Endometrial microvascular endothelial cells (primary cell): Measurements from ENCODE around the gene ANKHD1. TPM values are rescaled to one million over a fixed set of nuclear protein-coding genes. Genes with fewer than 3 reads are reported as not detected.
"Not testable (repeated sequence)": the region's sequence is repeated elsewhere in the genome, so short reads cannot be mapped to it uniquely, and the experiment has no call there.

Experiments used
- in situ Hi-C: cut with HindIII; loops from 2 replicates; pipeline ENCODE4 v1.10.0; 2017; ENCODE audit warnings: low sequenced_read_pairs, low pct_unique_long_range_greater_than_20kb; ENCODE audit errors: inconsistent ontology term
- total RNA-seq: library from RNA; depleted of rRNA; stranded (reverse); fragments of >200 nt; gene quantifications from one replicate; pipeline ENCODE4 v1.2.3, GENCODE V29; 2015; ENCODE audit errors: inconsistent ontology term

The ANKHD1 gene
- total RNA-seq, 1 donor from 2014 or later, result 41.5 TPM

GRCh38 chr5:140418862-140419520, 17.4 kb downstream of the ANKHD1 start:
- in situ Hi-C loops, result no loop called here

GRCh38 chr5:140420226-140420570, 18.6 kb downstream of the ANKHD1 start:
- in situ Hi-C loops, result no loop called here

DNA sequence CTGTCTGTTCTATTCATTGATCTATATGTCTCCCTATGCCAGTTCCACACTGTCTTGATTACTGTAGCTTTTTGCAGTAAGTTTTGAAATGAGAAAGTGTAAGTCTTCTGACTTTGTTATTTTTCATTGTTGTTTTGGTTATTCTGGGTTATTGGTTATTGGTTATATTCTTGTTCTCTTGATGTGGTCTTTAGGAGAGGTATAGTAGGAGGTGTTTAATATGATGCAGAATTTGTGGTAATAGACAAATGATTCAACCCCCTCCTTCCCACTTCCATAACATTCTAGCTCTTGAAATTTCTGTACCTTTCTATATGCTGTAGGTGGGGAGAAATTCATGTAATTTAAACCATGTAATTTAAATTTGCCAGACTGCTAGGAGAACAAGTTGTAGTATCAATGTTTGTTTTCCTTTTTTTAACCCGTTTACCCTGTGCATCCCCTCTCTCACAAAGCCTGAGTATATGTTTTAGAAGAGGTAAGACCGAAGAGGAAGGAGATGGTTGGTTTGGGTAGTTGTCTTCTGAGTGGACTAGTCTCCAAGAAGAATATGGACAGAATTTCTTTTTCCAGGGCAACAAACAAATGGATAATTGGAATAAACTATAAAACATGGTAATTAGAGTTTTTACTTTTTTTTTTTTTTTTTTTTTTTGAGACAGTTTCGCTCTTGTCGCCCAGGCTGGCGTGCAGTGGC, 19.2 kb downstream of the ANKHD1 start:
- in situ Hi-C loops, result no loop called here

GRCh38 chr5:140421375-140421774, 19.7 kb downstream of the ANKHD1 start:
- in situ Hi-C loops, result not testable (repeated sequence)

DNA sequence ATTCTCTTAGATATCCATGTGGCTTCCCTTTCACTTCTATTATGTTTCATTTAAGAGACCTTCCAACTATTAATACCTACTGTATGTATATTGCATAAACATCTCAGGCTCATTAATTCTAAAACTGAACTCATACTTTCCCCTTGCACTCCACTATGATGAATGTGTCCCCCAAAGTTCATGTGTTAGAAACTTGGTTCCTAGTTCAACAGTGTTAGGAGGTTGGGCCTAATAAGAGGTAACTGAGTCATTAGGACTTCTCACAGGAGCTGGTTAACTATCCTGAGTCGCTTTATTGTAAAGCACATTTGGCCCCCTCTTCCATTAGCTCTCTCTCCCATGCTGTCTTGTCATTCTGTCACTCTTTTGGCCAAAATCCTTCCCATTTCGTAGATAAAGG, 22.0 kb downstream of the ANKHD1 start:
- in situ Hi-C loops, result no loop called here

GRCh38 chr5:140424135-140424534, 22.5 kb downstream of the ANKHD1 start:
- in situ Hi-C loops, result no loop called here

GRCh38 chr5:140427726-140428125, 26.1 kb downstream of the ANKHD1 start:
- in situ Hi-C loops, result not testable (repeated sequence)

DNA sequence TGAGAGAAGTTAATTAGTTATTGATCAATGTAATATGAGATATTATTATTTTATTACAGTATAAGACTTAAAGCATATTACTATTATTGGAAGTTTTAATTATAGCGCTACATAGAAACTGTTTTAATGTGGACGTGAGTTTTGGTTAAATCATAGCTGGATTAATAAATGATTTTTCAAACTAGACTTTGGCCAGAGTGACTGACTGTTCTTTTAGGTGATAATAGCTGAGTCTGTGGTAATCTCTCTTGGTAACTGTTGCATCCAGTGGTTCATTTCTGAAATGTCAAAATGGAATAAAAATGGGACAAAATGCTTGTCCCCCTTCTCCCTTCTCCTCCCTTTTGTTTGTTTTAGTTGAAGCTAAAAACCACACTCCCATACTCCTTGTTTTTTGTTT, 28.1 kb downstream of the ANKHD1 start:
- in situ Hi-C loops, result no loop called here

GRCh38 chr5:140432212-140432611, 30.6 kb downstream of the ANKHD1 start:
- in situ Hi-C loops, result no loop called here

GRCh38 chr5:140432916-140433315, 31.3 kb downstream of the ANKHD1 start:
- in situ Hi-C loops, result no loop called here

- in situ Hi-C loops, result not testable (repeated sequence)
Observed at GRCh38 chr5:140457368-140457767, 55.7 kb downstream of the ANKHD1 start.

- in situ Hi-C loops, result no loop called here
Observed at GRCh38 chr5:140466981-140467742, 65.5 kb downstream of the ANKHD1 start.

- in situ Hi-C loops, result no loop called here
Observed at GRCh38 chr5:140468188-140468587, 66.6 kb downstream of the ANKHD1 start.

GRCh38 chr5:140469259-140469658, 67.6 kb downstream of the ANKHD1 start:
- in situ Hi-C loops, result no loop called here

- in situ Hi-C loops, result no loop called here
Observed at GRCh38 chr5:140480310-140481014, 78.8 kb downstream of the ANKHD1 start.

DNA sequence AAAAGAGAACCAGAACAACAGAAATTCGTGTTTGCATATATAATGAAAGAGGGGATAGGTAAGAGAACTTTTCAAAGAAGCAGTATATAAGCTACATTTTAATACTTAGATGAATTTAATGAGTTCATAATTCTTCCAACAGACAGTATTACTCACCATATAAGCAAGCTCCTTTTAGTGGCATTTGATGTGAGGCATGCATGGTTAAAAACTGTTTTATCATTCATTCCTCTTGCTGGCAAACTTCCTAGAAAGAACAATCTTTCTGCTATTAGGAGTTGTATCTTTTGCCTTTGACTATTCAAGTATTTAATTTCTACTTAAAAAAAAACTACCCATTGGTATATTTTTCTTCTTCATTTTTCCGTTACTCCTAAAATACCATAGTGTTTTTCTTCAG, 80.1 kb downstream of the ANKHD1 start:
- in situ Hi-C loops, result no loop called here

DNA sequence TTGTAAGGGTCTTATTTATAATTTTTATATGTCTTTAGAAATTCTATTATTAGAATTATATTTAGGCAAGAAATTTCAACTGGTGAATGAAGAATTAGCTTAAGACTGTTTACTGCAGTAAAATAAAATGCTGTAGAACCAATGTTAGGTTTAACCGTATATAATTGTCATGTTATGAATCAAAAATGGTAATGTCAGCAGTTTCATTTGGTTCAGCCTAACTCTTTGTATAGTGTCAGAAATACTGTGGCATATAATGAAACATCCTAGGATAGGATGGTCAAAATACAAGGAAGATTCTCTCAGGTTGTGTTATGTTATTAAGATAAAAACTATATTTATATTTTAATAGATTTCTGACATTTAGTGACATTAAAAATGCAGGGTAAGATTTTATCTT, 81.4 kb downstream of the ANKHD1 start:
- in situ Hi-C loops, result no loop called here

DNA sequence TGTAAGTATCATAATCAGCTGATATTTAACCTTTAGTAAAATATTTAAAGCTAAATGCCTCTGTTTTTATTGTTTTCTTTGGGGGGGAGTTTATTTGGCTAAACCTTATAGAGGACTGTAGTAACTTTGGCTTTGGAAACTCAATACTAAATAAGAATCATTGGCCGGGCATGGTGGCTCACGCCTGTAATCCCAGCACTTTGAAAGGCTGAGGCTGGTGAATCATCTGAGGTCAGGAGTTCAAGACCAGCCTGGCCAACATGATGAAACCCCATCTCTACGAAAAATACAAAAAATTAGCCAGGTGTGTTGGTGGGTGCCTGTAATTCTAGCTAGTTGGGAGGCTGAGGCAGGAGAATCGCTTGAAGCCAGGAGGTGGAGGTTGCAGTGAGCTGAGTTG, 86.5 kb downstream of the ANKHD1 start:
- in situ Hi-C loops, result not testable (repeated sequence)

DNA sequence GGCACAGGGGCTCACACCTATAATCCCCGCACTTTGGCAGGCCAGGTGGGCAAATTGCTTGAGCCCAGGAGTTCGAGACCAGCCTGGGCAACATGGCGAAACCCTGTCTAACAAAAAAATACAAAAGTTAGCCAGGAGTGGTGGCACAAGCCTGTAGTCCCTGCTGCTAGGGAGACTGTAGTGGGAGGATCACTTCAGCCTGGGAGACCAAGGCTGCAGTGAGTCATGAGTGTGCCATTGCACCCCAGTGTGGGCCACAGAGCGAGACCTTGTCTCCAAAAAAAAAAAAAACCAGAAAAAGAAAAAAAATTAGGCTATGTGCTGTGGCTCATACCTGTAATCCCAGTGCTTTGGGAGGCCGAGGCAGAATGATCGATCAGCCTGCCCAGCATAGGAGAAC, 87.3 kb downstream of the ANKHD1 start:
- in situ Hi-C loops, result no loop called here
